Stimulated activated CD8-positive, alpha-beta memory T cell treated with anti-CD3 and anti-CD28 coated beads, Interleukin-7, amount 100 ng/mL, for 24 hours (primary cell): ENCODE data around the gene CYP3A7.
"Not testable (repeated sequence)": the region's sequence is repeated elsewhere in the genome, so short reads cannot be mapped to it uniquely, and the experiment has no call there.

ENCODE experiments used
- DNase-seq: peaks from one replicate; pipeline ENCODE4 v3.0.0-alpha.2; 2020; ENCODE audit warnings: low read depth

The CYP3A7 gene

GRCh38 chr7:99667179-99667578 is 67.8 kb downstream of the CYP3A7 start:
- DNase-seq, result no peak

DNA sequence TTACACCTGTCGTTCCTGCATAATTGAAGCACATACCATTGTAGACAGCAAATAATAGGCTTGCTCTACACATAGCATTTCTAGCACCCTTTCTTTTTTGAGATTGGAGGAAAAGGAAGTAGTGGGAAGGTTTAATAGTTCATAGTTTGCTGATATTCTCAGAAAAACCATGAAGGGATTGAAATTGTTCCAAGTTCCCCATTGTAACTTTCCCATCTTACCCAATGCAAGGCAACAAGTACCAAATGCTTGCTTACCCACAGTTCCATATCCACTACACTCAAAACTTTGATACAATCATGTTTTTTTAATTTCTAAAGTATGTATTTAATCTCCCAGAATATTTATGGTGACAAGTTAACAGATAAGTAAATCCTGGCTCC is 69.0 kb downstream of the CYP3A7 start:
- DNase-seq, result no peak

DNA sequence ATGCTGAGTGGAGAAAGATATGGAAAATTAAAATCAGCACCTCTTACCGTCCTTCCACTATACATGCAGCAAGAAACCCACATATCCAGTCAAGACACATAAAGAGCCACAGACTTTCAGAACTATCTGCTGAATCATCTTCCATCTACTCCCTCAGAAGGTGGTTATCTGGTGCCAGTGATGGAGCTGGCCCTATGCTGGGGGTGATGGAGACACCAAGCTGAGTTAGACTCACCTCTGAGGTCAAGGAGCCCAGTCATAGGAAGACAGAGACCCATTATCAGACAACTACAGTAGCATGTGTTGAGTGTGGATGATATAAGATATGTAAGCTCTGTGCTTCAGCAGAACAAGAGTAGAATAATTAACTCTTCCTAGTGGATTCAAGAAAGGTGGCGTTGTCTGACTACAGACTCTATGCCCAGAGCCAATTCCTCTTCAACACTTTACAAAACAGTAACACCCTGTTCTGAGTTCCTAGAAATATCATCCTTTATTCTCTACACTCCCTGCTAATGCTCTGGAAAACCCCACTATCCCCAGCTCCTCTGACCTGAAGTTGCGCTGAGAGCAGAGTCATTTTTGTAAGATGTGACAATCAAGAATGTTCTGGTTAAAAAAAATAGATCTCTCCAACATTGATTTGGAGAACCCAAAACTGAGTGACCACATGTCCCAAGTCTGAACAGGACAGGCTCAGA is 69.5 kb downstream of the CYP3A7 start:
- no peak for DNase-seq

GRCh38 chr7:99657879-99658278 is 77.1 kb downstream of the CYP3A7 start:
- not testable (repeated sequence) for DNase-seq
